ENCODE data around the gene AAK1. TPM values are rescaled to one million over a fixed set of nuclear protein-coding genes. Genes with fewer than 3 reads are reported as not detected.
"Not testable (repeated sequence)": the region's sequence is repeated elsewhere in the genome, so short reads cannot be mapped to it uniquely, and the experiment has no call there.

Gene AAK1
- total RNA-seq, 1 donor from 2014 or later = 76.2 TPM

GRCh38 chr2:69634196-69634821 lies 9.2 kb downstream of the AAK1 start:
- DNase-seq (ENCODE audit: missing footprints) = no peak
- intact Hi-C loops (cut with DNase I) = no loop called here
- no peak for ATAC-seq

GRCh38 chr2:69631402-69631801 lies 12.1 kb downstream of the AAK1 start:
- intact Hi-C loops (cut with DNase I) = no loop called here
- ATAC-seq (no peak), DNase-seq (ENCODE audit: missing footprints) (no peak)

- intact Hi-C loops (cut with DNase I) = no loop called here
- ATAC-seq = no peak
- no peak for DNase-seq (ENCODE audit: missing footprints)
Measured at GRCh38 chr2:69629921-69630608, 13.5 kb downstream of the AAK1 start.

- intact Hi-C loops (cut with DNase I) = no loop called here
- DNase-seq (ENCODE audit: missing footprints) (no peak), ATAC-seq (no peak)
Measured at GRCh38 chr2:69628325-69629021, 15.1 kb downstream of the AAK1 start.

- DNase-seq (ENCODE audit: missing footprints) = no peak
- intact Hi-C loops (cut with DNase I) = no loop called here
- no peak for ATAC-seq
Measured at GRCh38 chr2:69625078-69625795, 18.3 kb downstream of the AAK1 start.

GRCh38 chr2:69624611-69625010 lies 18.9 kb downstream of the AAK1 start:
- intact Hi-C loops (cut with DNase I) = no loop called here
- ATAC-seq (no peak), DNase-seq (ENCODE audit: missing footprints) (no peak)

- ATAC-seq = no peak
- intact Hi-C loops (cut with DNase I) = no loop called here
- no peak for DNase-seq (ENCODE audit: missing footprints)
Measured at GRCh38 chr2:69624131-69624530, 19.4 kb downstream of the AAK1 start.

GRCh38 chr2:69623236-69623635 lies 20.3 kb downstream of the AAK1 start:
- DNase-seq (ENCODE audit: missing footprints) (no peak), ATAC-seq (no peak)
- intact Hi-C loops (cut with DNase I) = no loop called here

GRCh38 chr2:69622805-69623204 lies 20.7 kb downstream of the AAK1 start:
- not testable (repeated sequence) for ATAC-seq

GRCh38 chr2:69622017-69622540 lies 21.5 kb downstream of the AAK1 start:
- DNase-seq (ENCODE audit: missing footprints); intact Hi-C loops (cut with DNase I); ATAC-seq: not testable (repeated sequence)

More at GRCh38 chr2:69622805-69623204, 20.7 kb downstream of the AAK1 start:
- DNase-seq (ENCODE audit: missing footprints); intact Hi-C loops (cut with DNase I): not testable (repeated sequence)

- ATAC-seq (no peak), DNase-seq (ENCODE audit: missing footprints) (no peak)
- intact Hi-C loops (cut with DNase I) = no loop called here
Measured at GRCh38 chr2:69621440-69621839, 22.1 kb downstream of the AAK1 start.

GRCh38 chr2:69620870-69621269 lies 22.7 kb downstream of the AAK1 start:
- DNase-seq (ENCODE audit: missing footprints) = no peak
- intact Hi-C loops (cut with DNase I) = no loop called here
- no peak for ATAC-seq

- intact Hi-C loops (cut with DNase I) = no loop called here
- ATAC-seq = peak; percentile 23
- no peak for DNase-seq (ENCODE audit: missing footprints)
Measured at GRCh38 chr2:69619725-69620124, 23.8 kb downstream of the AAK1 start.

GRCh38 chr2:69618362-69618761 lies 25.2 kb downstream of the AAK1 start:
- DNase-seq (ENCODE audit: missing footprints) = no peak
- no peak for ATAC-seq
- intact Hi-C loops (cut with DNase I) = no loop called here

- intact Hi-C loops (cut with DNase I) = no loop called here
- no peak for DNase-seq (ENCODE audit: missing footprints)
- no peak for ATAC-seq
Measured at GRCh38 chr2:69617744-69618143, 25.8 kb downstream of the AAK1 start.

GRCh38 chr2:69616755-69617154 lies 26.8 kb downstream of the AAK1 start:
- ATAC-seq = no peak
- intact Hi-C loops (cut with DNase I) = no loop called here

GRCh38 chr2:69615969-69616368 lies 27.6 kb downstream of the AAK1 start:
- DNase-seq (ENCODE audit: missing footprints) = no peak
- no peak for ATAC-seq
- intact Hi-C loops (cut with DNase I) = no loop called here

More at GRCh38 chr2:69616755-69617154, 26.8 kb downstream of the AAK1 start:
- DNase-seq (ENCODE audit: missing footprints) = no peak

GRCh38 chr2:69615078-69615625 lies 28.4 kb downstream of the AAK1 start:
- DNase-seq (ENCODE audit: missing footprints) = no peak
- ATAC-seq = no peak
- intact Hi-C loops (cut with DNase I) = no loop called here

GRCh38 chr2:69612707-69613106 lies 30.8 kb downstream of the AAK1 start:
- ATAC-seq (no peak), DNase-seq (ENCODE audit: missing footprints) (no peak)
- intact Hi-C loops (cut with DNase I) = no loop called here
